K562 (cell line): ENCODE results near the gene PIK3CG. TPM values are rescaled to one million over a fixed set of nuclear protein-coding genes. Genes with fewer than 3 reads are reported as not detected.

Source experiments
- HCFC1 ChIP-seq: IDR thresholded peaks from 2 replicates; pipeline ENCODE4 v1.6.1; 2012; ENCODE audit warnings: low read depth, low read length, improper control_type of control experiment
- IFI16 ChIP-seq: fragments of 250-450 bp; sonication (Bioruptor Pico); IDR thresholded peaks from 2 replicates; pipeline ENCODE4 v2.1.2; 2022; ENCODE audit warnings: mild to moderate bottlenecking, inconsistent platforms
- MAZ ChIP-seq, 2 experiments: fragments of 450-650 bp in 1 of 2; sonication (generic) in 1 of 2; formaldehyde crosslinking; IDR thresholded peaks in 1 of 2; conservative IDR thresholded peaks in 1 of 2; 2 replicates each; pipeline versions ENCODE4 v1.4.0 to v1.5.0; 2020; ENCODE audit warnings: mild to moderate bottlenecking in 1 of 2, missing genetic modification reagents in 1 of 2
- TRIM28 ChIP-seq: fragments of 450-650 bp; IDR thresholded peaks from 2 replicates; pipeline ENCODE4 v1.6.1; 2017
- polyA plus RNA-seq, 8 experiments: library from polyadenylated mRNA; depleted of rRNA in 4 of 8; stranded (reverse) in 5 of 8; unstranded in 3 of 8; fragments of >200 nt; fragmentation: Nextera tagmentation in 2 of 8; fragmentation: Illumina TruSeq in 1 of 8; extraction: Ambion mirVana in 2 of 8; extraction: Trizol in 1 of 8; gene quantifications; 2 replicates each; pipeline versions ENCODE4 v1.2.1 to v1.2.3, GENCODE V29; 2011 to 2014; ENCODE audit warnings: inconsistent platforms in 1 of 8, missing spikeins in 1 of 8
- total RNA-seq, 7 experiments: library from RNA; depleted of rRNA in 6 of 7; stranded (reverse); fragments of >200 nt in 6 of 7; fragmentation: Illumina TruSeq in 2 of 7; extraction: Trizol in 2 of 7; gene quantifications; 2 replicates each; pipeline versions ENCODE4 v1.2.1 to v1.2.3, GENCODE V29; 2011 to 2021; ENCODE audit warnings: low replicate concordance in 1 of 7
- TF ChIP-seq, protein P1 (sequence below): sonication (generic); formaldehyde crosslinking; IDR thresholded peaks from 2 replicates; pipeline ENCODE4 v1.8.0; 2022; ENCODE audit warnings: mild to moderate bottlenecking, missing genetic modification reagents
- TF ChIP-seq, protein P2 (sequence below): fragments of 450-650 bp; IDR thresholded peaks from 2 replicates; pipeline ENCODE4 v1.6.1; 2016; ENCODE audit warnings: mild to moderate bottlenecking, moderate library complexity

The PIK3CG gene
- total and polyA plus RNA-seq, 9 of the 15 experiments (the other 6 are each of a cell fraction or from before 2014, with no cell fraction given): 5.3 to 42.5 (median 29.0) TPM

DNA sequence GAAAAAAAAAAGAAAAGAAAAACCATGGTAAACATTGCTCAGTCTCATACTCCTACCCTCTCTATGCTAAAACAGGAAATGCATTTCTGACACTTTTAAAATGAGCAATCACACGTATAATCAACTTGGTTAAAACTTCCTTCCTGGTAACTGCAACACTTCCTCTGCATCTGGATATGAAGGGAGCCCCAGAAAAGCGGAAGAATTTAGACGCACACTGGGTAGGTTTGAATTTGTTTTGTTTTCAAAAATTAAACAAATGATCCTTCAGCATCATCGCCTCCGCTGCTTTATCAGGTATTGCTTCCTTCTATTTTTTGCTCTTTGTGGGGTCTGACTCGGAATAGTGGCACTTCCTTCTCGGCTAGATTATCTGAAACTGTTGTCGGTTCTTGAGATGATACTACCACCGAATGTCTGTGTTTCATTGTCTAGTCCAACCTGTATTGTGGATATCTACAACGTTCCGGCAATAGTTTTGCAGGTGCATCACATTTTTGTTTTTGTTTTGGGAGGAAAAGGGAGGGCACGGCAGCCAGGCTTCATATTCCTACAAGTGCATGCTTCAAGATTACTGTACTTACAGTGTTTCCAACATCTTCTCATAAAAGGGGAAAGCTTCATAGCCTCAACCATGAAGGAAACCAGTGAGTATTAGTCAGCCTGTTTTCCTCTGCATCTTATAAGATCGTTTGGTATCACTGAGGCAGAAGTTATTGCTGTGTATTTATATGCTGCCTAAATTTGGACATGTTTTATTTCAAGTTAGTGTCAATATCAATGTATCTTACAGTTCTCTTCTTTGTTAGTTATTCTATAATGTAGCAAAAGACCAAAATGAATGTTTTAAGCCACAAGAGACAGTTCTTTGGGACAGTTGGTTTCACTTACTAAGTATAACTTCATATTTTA is at the start of gene PIK3CG (continued):
- TF ChIP-seq, protein P1, sequence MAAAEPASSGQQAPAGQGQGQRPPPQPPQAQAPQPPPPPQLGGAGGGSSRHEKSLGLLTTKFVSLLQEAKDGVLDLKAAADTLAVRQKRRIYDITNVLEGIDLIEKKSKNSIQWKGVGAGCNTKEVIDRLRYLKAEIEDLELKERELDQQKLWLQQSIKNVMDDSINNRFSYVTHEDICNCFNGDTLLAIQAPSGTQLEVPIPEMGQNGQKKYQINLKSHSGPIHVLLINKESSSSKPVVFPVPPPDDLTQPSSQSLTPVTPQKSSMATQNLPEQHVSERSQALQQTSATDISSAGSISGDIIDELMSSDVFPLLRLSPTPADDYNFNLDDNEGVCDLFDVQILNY (CRISPR knock-in tag): no peak
- TF ChIP-seq TRIM28 (0 out of 2 replicates have a peak, but pooled peaks have one; percentile 15), IFI16 (CRISPR knock-in tag) (no peak), HCFC1 (no peak), MAZ (CRISPR knock-in tag; conservative IDR thresholded peaks at IDR 0.05 in 1 of 2, IDR thresholded peaks at IDR 0.05 in 1 of 2) (peak in 1 of 2 experiments; percentile 70; a peak in 1 of 4 replicates)
- TF ChIP-seq, protein P2, sequence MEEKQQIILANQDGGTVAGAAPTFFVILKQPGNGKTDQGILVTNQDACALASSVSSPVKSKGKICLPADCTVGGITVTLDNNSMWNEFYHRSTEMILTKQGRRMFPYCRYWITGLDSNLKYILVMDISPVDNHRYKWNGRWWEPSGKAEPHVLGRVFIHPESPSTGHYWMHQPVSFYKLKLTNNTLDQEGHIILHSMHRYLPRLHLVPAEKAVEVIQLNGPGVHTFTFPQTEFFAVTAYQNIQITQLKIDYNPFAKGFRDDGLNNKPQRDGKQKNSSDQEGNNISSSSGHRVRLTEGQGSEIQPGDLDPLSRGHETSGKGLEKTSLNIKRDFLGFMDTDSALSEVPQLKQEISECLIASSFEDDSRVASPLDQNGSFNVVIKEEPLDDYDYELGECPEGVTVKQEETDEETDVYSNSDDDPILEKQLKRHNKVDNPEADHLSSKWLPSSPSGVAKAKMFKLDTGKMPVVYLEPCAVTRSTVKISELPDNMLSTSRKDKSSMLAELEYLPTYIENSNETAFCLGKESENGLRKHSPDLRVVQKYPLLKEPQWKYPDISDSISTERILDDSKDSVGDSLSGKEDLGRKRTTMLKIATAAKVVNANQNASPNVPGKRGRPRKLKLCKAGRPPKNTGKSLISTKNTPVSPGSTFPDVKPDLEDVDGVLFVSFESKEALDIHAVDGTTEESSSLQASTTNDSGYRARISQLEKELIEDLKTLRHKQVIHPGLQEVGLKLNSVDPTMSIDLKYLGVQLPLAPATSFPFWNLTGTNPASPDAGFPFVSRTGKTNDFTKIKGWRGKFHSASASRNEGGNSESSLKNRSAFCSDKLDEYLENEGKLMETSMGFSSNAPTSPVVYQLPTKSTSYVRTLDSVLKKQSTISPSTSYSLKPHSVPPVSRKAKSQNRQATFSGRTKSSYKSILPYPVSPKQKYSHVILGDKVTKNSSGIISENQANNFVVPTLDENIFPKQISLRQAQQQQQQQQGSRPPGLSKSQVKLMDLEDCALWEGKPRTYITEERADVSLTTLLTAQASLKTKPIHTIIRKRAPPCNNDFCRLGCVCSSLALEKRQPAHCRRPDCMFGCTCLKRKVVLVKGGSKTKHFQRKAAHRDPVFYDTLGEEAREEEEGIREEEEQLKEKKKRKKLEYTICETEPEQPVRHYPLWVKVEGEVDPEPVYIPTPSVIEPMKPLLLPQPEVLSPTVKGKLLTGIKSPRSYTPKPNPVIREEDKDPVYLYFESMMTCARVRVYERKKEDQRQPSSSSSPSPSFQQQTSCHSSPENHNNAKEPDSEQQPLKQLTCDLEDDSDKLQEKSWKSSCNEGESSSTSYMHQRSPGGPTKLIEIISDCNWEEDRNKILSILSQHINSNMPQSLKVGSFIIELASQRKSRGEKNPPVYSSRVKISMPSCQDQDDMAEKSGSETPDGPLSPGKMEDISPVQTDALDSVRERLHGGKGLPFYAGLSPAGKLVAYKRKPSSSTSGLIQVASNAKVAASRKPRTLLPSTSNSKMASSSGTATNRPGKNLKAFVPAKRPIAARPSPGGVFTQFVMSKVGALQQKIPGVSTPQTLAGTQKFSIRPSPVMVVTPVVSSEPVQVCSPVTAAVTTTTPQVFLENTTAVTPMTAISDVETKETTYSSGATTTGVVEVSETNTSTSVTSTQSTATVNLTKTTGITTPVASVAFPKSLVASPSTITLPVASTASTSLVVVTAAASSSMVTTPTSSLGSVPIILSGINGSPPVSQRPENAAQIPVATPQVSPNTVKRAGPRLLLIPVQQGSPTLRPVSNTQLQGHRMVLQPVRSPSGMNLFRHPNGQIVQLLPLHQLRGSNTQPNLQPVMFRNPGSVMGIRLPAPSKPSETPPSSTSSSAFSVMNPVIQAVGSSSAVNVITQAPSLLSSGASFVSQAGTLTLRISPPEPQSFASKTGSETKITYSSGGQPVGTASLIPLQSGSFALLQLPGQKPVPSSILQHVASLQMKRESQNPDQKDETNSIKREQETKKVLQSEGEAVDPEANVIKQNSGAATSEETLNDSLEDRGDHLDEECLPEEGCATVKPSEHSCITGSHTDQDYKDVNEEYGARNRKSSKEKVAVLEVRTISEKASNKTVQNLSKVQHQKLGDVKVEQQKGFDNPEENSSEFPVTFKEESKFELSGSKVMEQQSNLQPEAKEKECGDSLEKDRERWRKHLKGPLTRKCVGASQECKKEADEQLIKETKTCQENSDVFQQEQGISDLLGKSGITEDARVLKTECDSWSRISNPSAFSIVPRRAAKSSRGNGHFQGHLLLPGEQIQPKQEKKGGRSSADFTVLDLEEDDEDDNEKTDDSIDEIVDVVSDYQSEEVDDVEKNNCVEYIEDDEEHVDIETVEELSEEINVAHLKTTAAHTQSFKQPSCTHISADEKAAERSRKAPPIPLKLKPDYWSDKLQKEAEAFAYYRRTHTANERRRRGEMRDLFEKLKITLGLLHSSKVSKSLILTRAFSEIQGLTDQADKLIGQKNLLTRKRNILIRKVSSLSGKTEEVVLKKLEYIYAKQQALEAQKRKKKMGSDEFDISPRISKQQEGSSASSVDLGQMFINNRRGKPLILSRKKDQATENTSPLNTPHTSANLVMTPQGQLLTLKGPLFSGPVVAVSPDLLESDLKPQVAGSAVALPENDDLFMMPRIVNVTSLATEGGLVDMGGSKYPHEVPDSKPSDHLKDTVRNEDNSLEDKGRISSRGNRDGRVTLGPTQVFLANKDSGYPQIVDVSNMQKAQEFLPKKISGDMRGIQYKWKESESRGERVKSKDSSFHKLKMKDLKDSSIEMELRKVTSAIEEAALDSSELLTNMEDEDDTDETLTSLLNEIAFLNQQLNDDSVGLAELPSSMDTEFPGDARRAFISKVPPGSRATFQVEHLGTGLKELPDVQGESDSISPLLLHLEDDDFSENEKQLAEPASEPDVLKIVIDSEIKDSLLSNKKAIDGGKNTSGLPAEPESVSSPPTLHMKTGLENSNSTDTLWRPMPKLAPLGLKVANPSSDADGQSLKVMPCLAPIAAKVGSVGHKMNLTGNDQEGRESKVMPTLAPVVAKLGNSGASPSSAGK: peak; percentile 10; the same call in 1 of the 2 replicates
